Loucy (cell line): ENCODE measurements around the gene SLX4IP.
"Not testable (repeated sequence)": the region's sequence is repeated elsewhere in the genome, so short reads cannot be mapped to it uniquely, and the experiment has no call there.

Source experiments
- CTCF ChIP-seq: fragments of 200-600 bp; sonication (generic); conservative IDR thresholded peaks from 2 replicates; pipeline ENCODE4 v1.5.1; 2014; ENCODE audit warnings: mild to moderate bottlenecking, antibody characterized with exemption, low read length
- EZH2phosphoT487 ChIP-seq: fragments of 200-600 bp; IDR thresholded peaks from 2 replicates; pipeline ENCODE4 v1.6.1; 2018; ENCODE audit warnings: antibody characterized with exemption, mild to moderate bottlenecking, moderate library complexity, borderline replicate concordance

- not testable (repeated sequence) for TF ChIP-seq CTCF, EZH2phosphoT487
Measured at GRCh38 chr20:10613426-10613825, 178.3 kb downstream of the SLX4IP start.
